Gastrocnemius medialis (tissue), 4 donors: ENCODE data around the gene ATP10A. TPM values are rescaled to one million over a fixed set of nuclear protein-coding genes. Genes with fewer than 3 reads are reported as not detected.

ENCODE experiments used
- ATAC-seq, 2 donors: fragments of 150-250 bp; one replicate each; pipeline ENCODE4 v1.9.1; 2016
- DNase-seq, 2 donors: peaks; one replicate each; pipeline ENCODE4 v3.0.0-alpha.2; 2019
- H3K27ac ChIP-seq, 4 donors: fragments of 200-600 bp; sonication (generic); 1 replicate in 1 of 4; 2 replicates in 3 of 4; pipeline ENCODE4 v1.5.1; 2016 to 2018; ENCODE audit warnings: mild to moderate bottlenecking in 2 of 4, moderate library complexity in 1 of 4
- H3K27me3 ChIP-seq, 3 donors: fragments of 200-600 bp; sonication (generic) in 2 of 3; 1 replicate in 1 of 3; 2 replicates in 2 of 3; pipeline versions ENCODE4 v1.5.1 to v1.6.0; 2016 to 2019; ENCODE audit warnings: mild to moderate bottlenecking in 1 of 3, moderate library complexity in 1 of 3
- H3K36me3 ChIP-seq, 2 donors: fragments of 200-600 bp; sonication (generic) in 1 of 2; one replicate each; pipeline ENCODE4 v1.5.1; 2017 to 2018
- H3K4me1 ChIP-seq, 2 donors: fragments of 200-600 bp; sonication (generic) in 1 of 2; one replicate each; pipeline ENCODE4 v1.5.1; 2016 to 2017; ENCODE audit warnings: mild to moderate bottlenecking in 2 of 2
- H3K4me3 ChIP-seq, 4 donors: fragments of 200-600 bp; sonication (generic) in 3 of 4; 1 replicate in 1 of 4; 2 replicates in 3 of 4; pipeline ENCODE4 v1.5.1; 2016 to 2019; ENCODE audit warnings: mild to moderate bottlenecking in 2 of 4
- H3K9me3 ChIP-seq, 3 donors: fragments of 200-600 bp; sonication (generic) in 2 of 3; 1 replicate in 1 of 3; 2 replicates in 2 of 3; pipeline ENCODE4 v1.5.1; 2016 to 2019
- POLR2A ChIP-seq, 2 donors: fragments of 450-650 bp; IDR thresholded peaks; one replicate each; pipeline ENCODE4 v1.6.1; 2017; ENCODE audit warnings: antibody characterized with exemption in 2 of 2, mild to moderate bottlenecking in 2 of 2, moderate library complexity in 2 of 2
- in situ Hi-C, 4 donors: fragments of 200-750 bp; cut with MboI; loops; one replicate each; pipeline versions ENCODE4 v1.15.0 to v1.8.0; 2017; ENCODE audit warnings: low sequenced_read_pairs in 4 of 4
- intact Hi-C: fragments of 100-400 bp; cut with DNase I; formaldehyde crosslinking; loops from one replicate; pipeline ENCODE4 v1.15.1; 2023; ENCODE audit warnings: low total_unique reads
- total RNA-seq, 4 donors: library from RNA; depleted of rRNA; stranded (reverse); fragments of >200 nt; gene quantifications; one replicate each; pipeline versions ENCODE4 v1.1.0 to v1.2.3, GENCODE V29; 2016
- TF ChIP-seq, protein P1 (sequence below), 5 experiments: fragments of 450-650 bp in 3 of 5; fragments of 200-600 bp in 2 of 5; sonication (generic) in 2 of 5; IDR thresholded peaks in 4 of 5; conservative IDR thresholded peaks in 1 of 5; 1 replicate in 4 of 5; 2 replicates in 1 of 5; pipeline ENCODE4 v1.5.1; 2016 to 2019; ENCODE audit warnings: antibody characterized with exemption in 5 of 5, mild to moderate bottlenecking in 3 of 5, moderate library complexity in 3 of 5

Gene ATP10A
- total RNA-seq, 4 donors from 2014 or later: 0.36 to 0.56 (median 0.47) TPM

DNA sequence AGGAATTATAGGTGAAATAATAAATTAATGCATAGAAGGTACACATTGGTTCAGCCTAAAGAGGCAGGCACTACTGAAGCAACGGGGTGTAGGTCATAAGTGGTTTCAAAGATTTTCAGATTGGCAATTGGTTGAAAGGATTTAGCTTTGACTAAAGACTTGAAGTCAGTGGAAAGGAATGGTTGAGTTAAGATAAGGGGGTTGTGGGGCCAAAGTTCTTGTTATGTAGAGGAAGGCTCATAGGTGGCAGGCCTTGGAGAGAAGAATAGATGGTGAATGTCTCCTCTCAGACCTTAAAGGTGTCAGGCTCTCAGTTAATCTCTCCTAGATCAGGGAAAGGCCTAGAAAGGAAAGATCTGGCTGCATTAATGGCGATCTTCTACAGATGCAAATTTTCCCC is 209.8 kb downstream of the ATP10A start:
- Histone ChIP-seq H3K36me3 (no peaks in the 10 kb centered on the region), H3K27ac (no peak overlapping the region), H3K4me1 (no peaks in the 10 kb centered on the region), H3K9me3 (no peaks in the 10 kb centered on the region), H3K4me3 (no peak overlapping the region), H3K27me3 (no peaks in the 10 kb centered on the region)
- ATAC-seq: no peak
- in situ Hi-C loops: no loop called here
- no peak for DNase-seq
- intact Hi-C loops: no loop called here
- TF ChIP-seq POLR2A (IDR thresholded peaks at IDR 0.05): no peak
- TF ChIP-seq, protein P1, sequence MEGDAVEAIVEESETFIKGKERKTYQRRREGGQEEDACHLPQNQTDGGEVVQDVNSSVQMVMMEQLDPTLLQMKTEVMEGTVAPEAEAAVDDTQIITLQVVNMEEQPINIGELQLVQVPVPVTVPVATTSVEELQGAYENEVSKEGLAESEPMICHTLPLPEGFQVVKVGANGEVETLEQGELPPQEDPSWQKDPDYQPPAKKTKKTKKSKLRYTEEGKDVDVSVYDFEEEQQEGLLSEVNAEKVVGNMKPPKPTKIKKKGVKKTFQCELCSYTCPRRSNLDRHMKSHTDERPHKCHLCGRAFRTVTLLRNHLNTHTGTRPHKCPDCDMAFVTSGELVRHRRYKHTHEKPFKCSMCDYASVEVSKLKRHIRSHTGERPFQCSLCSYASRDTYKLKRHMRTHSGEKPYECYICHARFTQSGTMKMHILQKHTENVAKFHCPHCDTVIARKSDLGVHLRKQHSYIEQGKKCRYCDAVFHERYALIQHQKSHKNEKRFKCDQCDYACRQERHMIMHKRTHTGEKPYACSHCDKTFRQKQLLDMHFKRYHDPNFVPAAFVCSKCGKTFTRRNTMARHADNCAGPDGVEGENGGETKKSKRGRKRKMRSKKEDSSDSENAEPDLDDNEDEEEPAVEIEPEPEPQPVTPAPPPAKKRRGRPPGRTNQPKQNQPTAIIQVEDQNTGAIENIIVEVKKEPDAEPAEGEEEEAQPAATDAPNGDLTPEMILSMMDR (IDR thresholded peaks at IDR 0.05 in 4 of 5, conservative IDR thresholded peaks at IDR 0.05 in 1 of 5): no peak

DNA sequence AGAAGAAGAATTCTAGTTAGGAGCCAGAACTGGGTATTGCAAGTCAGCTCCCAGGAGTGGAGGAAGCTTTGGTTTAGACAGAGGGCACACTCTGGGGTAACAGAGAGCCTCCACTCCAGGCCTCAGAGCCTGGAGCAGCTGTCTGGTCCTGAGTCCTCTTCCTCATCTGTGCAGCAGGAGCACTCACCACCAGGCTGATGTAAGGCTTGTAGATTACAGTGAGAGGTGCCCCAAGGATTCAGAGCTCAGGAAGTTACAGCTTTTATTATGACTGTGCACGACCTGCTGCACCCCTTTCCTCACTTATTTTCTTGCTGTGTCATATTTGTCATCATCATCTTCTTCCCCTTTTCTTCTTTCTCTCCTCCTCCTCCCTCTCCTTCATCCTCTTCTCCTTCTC is 210.4 kb downstream of the ATP10A start:
- no peaks in the 10 kb centered on the region for H3K36me3 ChIP-seq
- H3K27ac ChIP-seq: no peak overlapping the region
- no peaks in the 10 kb centered on the region for H3K9me3 ChIP-seq
- H3K27me3 ChIP-seq: no peaks in the 10 kb centered on the region
- intact Hi-C loops: no loop called here
- no peak overlapping the region for H3K4me3 ChIP-seq
- in situ Hi-C loops: no loop called here
- TF ChIP-seq POLR2A (IDR thresholded peaks at IDR 0.05): no peak
- TF ChIP-seq, protein P1 (IDR thresholded peaks at IDR 0.05 in 4 of 5, conservative IDR thresholded peaks at IDR 0.05 in 1 of 5): no peak
- H3K4me1 ChIP-seq: no peaks in the 10 kb centered on the region
- ATAC-seq: no peak
- no peak for DNase-seq

DNA sequence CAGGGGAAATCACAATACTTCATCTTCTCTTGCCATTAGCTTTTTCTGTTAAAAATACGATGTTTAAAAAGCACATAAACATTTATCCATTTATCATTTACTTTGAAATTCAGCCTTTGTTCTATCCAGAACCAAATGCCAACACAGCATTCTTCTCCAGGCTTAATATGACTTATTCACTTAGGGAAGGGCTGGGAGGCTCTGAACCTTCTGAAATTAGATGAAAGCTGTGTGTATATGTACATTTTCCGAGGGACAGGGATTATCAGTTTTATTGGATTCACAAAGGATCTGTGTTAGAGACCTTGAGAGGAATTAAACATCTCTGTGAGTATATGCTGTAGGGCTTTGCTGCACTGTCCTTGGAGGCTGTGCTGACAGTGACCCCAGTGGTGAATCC is 213.7 kb downstream of the ATP10A start:
- Histone ChIP-seq H3K36me3 (no peaks in the 10 kb centered on the region), H3K27me3 (no peaks in the 10 kb centered on the region), H3K4me1 (no peaks in the 10 kb centered on the region), H3K27ac (no peak overlapping the region), H3K4me3 (no peak overlapping the region), H3K9me3 (no peaks in the 10 kb centered on the region)
- no peak for TF ChIP-seq POLR2A (IDR thresholded peaks at IDR 0.05)
- TF ChIP-seq, protein P1 (IDR thresholded peaks at IDR 0.05 in 4 of 5, conservative IDR thresholded peaks at IDR 0.05 in 1 of 5): no peak
- DNase-seq (no peak), ATAC-seq (no peak)
- in situ Hi-C loops (no loop called here), intact Hi-C loops (loop anchor here (10.0 kb wide), 1 partner anchor 75 kb away; no protein-coding TSS in a partner anchor)

DNA sequence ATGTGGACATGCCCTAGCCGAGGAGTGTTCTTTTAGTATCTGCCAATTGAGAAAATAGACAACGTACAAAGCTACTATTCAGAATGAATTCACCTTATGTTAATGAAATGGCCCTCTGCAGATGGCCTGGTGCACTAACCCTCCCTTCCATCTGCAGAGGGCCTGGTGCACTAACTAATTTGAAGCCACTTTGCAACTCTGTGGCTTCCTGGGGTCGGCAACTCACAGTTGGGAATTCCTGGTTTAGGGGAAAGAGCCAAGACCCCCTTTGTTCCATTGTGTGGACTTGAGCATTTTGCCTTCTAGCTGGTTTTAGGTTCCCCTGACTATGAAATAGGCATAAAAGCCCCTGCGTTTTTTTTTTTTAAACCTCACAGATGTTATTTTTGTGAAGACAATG is 220.0 kb downstream of the ATP10A start:
- in situ Hi-C loops: no loop called here
- no peak for TF ChIP-seq POLR2A (IDR thresholded peaks at IDR 0.05)
- TF ChIP-seq, protein P1 (IDR thresholded peaks at IDR 0.05 in 4 of 5, conservative IDR thresholded peaks at IDR 0.05 in 1 of 5): no peak

DNA sequence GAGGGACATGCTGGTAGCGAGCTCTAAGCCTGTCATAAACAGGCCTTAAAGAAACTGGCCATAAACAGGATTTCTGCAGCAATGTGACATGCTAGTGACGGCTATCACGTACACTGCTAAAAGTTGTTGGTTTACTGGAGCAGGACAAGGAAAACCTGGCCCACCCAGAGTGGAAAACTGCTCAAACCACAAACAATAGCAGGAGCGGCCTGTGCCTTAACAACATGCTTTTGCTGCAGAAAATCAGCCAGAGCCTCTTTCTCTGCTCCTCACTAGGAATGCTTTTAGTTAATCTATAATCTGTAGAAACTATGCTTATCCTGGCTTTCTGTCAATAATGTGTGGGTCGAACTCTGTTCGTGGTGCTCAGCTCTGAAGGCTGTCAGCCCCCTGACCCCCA is 221.4 kb downstream of the ATP10A start:
- intact Hi-C loops (loop anchor here (10.0 kb wide), 1 partner anchor 67 kb away; no protein-coding TSS in a partner anchor), in situ Hi-C loops (no loop called here)
- Histone ChIP-seq H3K9me3 (no peaks in the 10 kb centered on the region), H3K27me3 (no peaks in the 10 kb centered on the region), H3K36me3 (no peaks in the 10 kb centered on the region), H3K27ac (no peak overlapping the region), H3K4me3 (no peak overlapping the region), H3K4me1 (no peaks in the 10 kb centered on the region)
- TF ChIP-seq POLR2A (IDR thresholded peaks at IDR 0.05): no peak
- TF ChIP-seq, protein P1 (IDR thresholded peaks at IDR 0.05 in 4 of 5, conservative IDR thresholded peaks at IDR 0.05 in 1 of 5): no peak
- no peak for ATAC-seq
- DNase-seq: no peak

More for the DNA sequence above, 220.0 kb downstream of the ATP10A start:
- H3K4me1 ChIP-seq: no peaks in the 10 kb centered on the region
- no peaks in the 10 kb centered on the region for H3K27me3 ChIP-seq
- no peak overlapping the region for H3K27ac ChIP-seq
- H3K4me3 ChIP-seq: no peak overlapping the region
- intact Hi-C loops: loop anchor here (10.0 kb wide), 1 partner anchor 68 kb away; no protein-coding TSS in a partner anchor
- H3K9me3 ChIP-seq: no peaks in the 10 kb centered on the region
- ATAC-seq (no peak), DNase-seq (no peak)
- H3K36me3 ChIP-seq: no peaks in the 10 kb centered on the region
